Measurements from ENCODE around the gene PRR12.
A peak's percentile ranks its signal among the peaks of the same experiment; 100 is the strongest.

Gene PRR12

DNA sequence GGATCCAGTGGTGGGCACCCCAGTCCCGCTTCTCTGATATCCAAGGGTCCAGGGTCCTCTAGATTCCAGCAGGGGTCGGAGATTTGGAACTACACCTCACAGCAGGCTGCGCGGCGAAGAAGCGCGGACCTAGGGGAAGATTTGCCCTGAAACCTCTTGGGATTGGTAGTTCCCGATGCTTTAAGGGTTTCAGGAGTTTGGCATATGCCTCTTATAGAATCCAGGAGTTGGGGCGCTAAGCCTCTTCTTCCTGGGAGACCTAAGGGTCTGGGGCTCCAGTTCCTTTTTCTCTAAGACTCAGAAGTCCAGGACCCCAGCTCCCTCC, 75.1 kb downstream of the PRR12 start:
- no peak for DNase-seq (ENCODE audit: low read depth in 2 of 2)

DNA sequence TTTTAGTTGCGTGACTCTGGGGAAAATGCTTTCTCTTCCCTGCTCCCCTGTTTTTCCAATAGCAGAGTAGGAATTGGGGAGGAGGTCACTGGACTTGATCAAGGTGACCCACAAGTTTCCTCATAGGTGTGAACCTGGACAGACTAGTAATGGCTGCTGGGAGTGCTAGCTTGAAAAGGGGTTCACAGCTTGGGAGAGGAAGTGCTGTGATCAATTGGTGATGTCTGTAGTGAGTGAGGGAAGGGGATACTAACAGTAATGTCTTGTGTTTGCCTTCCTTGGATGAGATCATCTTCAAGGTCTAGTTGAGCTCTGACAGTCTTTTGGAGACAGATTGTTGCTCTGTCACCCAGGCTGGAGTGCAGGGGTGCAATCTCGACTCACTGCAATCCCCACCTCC, 76.5 kb downstream of the PRR12 start:
- DNase-seq (ENCODE audit: low read depth in 2 of 2): no peak

DNA sequence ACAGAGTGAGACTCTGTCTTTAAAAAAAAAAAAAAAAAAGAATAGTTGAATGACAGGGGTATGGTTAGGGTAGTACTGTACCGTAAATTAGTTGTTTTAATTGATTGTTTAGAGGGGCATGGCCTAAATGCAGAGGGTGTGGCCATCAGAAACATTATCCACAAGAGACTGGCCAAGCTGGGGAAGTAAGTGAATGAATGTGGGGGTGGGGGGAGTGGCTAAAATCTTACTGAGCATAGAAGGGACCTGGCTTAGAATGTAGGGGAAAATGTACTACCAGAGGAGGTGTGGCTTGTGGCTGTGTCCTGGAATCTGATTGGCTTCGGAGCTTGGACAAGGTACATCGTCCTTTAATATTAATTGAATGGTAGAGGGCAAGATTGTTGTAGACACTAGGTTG, 78.5 kb downstream of the PRR12 start:
- no peak for DNase-seq (ENCODE audit: low read depth in 2 of 2)

DNA sequence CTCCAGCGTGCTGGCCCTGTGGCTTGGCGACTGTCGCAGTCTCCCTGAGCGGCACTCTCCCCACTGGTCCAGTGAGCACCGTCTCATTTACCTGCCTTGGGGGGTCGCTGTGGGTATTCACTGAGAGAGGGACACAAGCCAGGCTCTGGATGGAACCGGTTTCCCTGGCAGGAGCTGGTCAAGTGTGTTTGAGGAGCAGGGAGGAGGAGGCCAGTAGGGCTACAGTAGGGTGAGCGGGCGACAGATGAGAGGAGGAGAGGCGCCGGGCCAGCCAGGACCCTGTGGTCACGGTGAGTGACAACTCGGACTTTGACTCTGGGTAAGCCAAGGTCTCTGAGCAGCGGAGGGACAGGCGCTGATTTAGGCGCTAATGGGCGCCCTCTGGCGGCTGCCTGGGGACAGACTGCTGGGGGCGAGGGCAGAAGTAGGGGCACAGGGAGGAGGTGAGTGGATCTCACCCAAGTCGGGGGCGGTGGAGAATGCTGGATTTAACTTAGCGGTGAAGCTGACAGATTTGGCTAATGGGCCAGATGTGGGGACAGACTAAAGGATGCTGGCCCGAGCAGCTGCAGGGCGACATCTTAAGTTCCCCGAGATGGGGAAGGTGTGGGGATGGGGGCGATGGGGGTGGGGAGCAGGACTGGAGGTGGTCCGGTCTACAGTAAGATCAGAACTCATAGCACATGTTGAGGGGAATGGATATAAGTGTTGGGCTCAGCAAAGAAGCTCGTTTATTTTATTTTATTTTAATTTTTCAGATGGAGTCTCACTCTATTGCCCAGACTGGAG, 81.3 kb downstream of the PRR12 start:
- peak in 1 of 2 donors; percentile 68 for DNase-seq (ENCODE audit: low read depth in 2 of 2)

All from stimulated activated CD4-positive, alpha-beta T cell treated with anti-CD3 and anti-CD28 coated beads, Interleukin-15, amount 100 ng/mL, for 48 hours (primary cell).